Endothelial cell of coronary artery (primary cell): ENCODE results near the gene BRD7. TPM values are rescaled to one million over a fixed set of nuclear protein-coding genes. Genes with fewer than 3 reads are reported as not detected.

ENCODE experiments used
- total RNA-seq: library from RNA; depleted of rRNA; stranded (reverse); fragments of >200 nt; gene quantifications from 2 replicates; pipeline ENCODE4 v1.2.3, GENCODE V29; 2014

BRD7 gene
- 42.4 and 46.3 TPM in 2 replicates for total RNA-seq

DNA sequence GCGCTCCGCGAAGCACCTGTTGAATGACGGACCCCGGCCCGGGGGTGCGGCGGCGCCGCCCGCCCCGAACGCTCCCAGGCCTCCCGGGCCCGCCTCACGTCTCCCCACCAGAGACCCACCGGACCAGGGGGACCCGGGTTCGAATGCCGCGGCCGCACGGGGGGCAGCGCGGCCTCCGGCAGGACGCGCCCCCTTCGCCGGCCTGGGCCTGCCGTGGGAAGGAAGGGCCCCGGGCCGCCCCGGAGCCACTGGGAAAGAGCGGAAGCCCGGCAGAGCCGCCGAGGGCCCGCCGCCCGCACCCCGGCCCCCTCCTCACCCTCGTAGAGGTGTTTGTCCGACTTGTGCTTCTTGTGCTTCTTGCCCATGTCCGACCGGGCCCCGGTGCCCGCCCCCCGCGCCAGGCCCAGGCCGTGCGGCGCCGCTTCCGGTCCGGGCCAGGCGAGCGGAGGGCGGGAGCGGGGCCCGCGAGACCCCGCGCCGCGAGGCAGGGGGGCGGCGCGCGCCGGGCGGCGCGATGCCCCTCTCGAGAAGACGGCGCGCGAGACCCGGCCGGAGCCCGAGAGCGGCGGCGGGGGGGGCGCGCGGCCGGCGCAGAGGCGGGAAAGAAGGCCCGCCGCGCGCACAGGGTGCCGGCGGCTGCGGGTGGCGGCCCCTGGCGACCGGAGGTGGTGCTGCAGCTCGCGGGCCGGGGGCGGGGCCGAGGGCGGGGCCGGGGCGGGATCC, at the start of gene BRD7:
Gene BRD7, minus strand, starts transcription at position 579 of the 723 bp plus-strand sequence. Its CDS starts 214 bp downstream, at position 365.

DNA sequence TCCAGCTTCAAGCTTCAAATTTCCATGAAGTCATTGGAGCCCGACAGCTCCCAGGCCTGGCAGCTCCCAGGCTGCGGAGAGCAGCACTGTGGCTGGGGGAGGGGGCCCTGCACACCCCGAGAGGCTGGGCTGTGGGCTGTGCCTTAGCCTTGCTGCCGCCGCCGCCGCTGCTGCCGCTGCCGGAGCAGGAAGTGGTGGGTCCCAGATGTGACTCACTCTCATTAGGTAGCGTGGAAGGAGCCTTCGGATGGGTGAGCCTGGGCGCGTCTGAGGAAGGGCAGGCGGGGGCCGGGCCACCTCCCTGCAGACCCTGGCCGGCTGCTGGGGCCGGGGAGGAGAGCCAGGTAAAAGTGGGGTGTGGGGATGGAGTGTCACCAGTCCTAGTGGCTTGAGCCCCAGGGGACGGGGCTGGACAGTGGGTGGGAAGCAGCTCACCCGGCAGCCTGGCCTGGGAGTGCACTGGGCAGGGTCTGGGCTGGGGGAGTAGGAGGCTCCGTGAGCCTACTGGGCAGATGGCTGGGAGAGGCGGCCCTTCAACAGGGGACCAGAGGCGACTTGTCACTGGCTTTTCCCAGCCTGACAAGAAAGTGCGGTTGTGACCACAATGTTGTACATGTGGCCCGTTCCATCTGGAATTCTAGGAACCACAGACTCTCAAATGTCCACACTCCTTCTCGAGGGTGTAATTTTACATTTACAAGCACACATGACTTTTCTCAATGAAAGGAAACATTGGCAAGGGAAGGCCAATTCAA, 102.3 kb downstream of the BRD7 start, which contains the start of gene ADCY7:
Gene ADCY7, plus strand, starts transcription at position 215 of the 755 bp plus-strand sequence. CDS start 21,629 bp downstream, outside the sequence.

Other genes starting within 250 kb of the BRD7 start
- 8.5 and 9.6 TPM in 2 replicates for gene TENT4B, start 215.7 kb downstream of the BRD7 start, total RNA-seq
- 8.3 and 43.4 TPM in 2 replicates for gene ADCY7, start 102.4 kb downstream of the BRD7 start, total RNA-seq
- under 0.01 and 0.19 TPM in 2 replicates for gene NKD1, start 179.4 kb upstream of the BRD7 start, total RNA-seq